Motor neuron (in vitro differentiated cells): Measurements from ENCODE around the gene FLNB. TPM values are rescaled to one million over a fixed set of nuclear protein-coding genes. Genes with fewer than 3 reads are reported as not detected.

Experiments
- ATAC-seq, 8 experiments: fragments of 200-7000 bp; cut with Tn5 transposase; replicated peaks in 6 of 8; 2 replicates each; pipeline ENCODE4 v1.8.0; 2021; ENCODE audit warnings: mild to moderate bottlenecking in 8 of 8, moderate library complexity in 8 of 8
- H3K27ac ChIP-seq, 2 donors: fragments of 250-450 bp; sonication (Bioruptor Pico); 2 replicates each; pipeline ENCODE4 v1.9.0; 2021; ENCODE audit warnings: antibody characterized with exemption in 2 of 2, mild to moderate bottlenecking in 2 of 2, moderate library complexity in 1 of 2
- H3K4me1 ChIP-seq, 2 donors: fragments of 250-450 bp; sonication (Bioruptor Pico); replicated peaks in 1 of 2; 2 replicates each; pipeline ENCODE4 v1.6.1; 2021; ENCODE audit warnings: antibody characterized with exemption in 2 of 2, mild to moderate bottlenecking in 2 of 2, moderate library complexity in 1 of 2
- H3K4me3 ChIP-seq, 5 donors: fragments of 250-450 bp; sonication (Bioruptor Pico); 2 replicates each; pipeline ENCODE4 v1.9.0; 2021; ENCODE audit warnings: antibody characterized with exemption in 5 of 5, mild to moderate bottlenecking in 5 of 5, moderate library complexity in 4 of 5
- WGBS, 10 experiments: fragments of 450-650 bp; shearing (Covaris generic); methylation state at CpG; one replicate each; pipeline ENCODE4 v1.0.0; 2022; 5-methylcytosine and 5-hydroxymethylcytosine counted together
- in situ Hi-C, 9 experiments: fragments of 400-800 bp; cut with MboI; loops; one replicate each; pipeline ENCODE4 v1.15.0; 2021; ENCODE audit warnings: low sequenced_read_pairs in 9 of 9, low pct_unique_long_range_greater_than_20kb in 2 of 9; ENCODE audit not compliant: unreplicated experiment in 9 of 9
- total RNA-seq, 8 experiments: library from RNA; unstranded; fragments of 300-600 nt; gene quantifications; 2 replicates each; pipeline versions ENCODE4 v1.2.3 to v1.2.4, GENCODE V29; 2022

FLNB gene
- total RNA-seq, 8 experiments from 2014 or later: 8.3 to 310 (median 53.5) TPM

DNA sequence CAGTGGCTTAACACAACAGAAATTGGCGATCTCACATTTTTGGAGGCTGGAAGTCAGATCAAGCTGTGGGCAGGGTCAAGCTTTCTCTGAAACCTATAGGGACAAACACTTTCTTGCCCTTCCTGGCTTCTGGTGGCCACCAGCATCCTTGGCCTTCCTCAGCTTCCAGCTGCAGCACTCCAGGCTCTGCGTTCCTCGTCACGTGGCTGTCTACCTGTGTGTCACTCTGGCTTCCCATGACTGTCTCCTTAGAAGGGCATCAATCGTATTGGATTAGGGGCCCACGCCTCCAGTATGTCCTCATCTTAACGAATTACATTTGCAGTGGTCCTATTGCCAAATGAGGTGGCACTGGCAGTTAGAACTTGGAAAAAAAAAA, 176.7 kb downstream of the FLNB start:
- no peak overlapping the region for H3K4me3 ChIP-seq
- H3K4me1 ChIP-seq: peaks cover 17 to 25% of the 10 kb centered on the region in 2 donors
- no peak for ATAC-seq
- WGBS, 10 experiments: 40 to 100% (median 80%) methylated on average over 1 to 5 of the region's 7 CpGs; no CpG with 5 or more reads in 3 of the 10 experiments
- H3K27ac ChIP-seq: no peak overlapping the region
- in situ Hi-C loops: loop anchor here in 6 of 9 experiments (5.0 to 25.0 kb wide), 6 partner anchors 102 to 227 kb away; partner anchors contain the start of genes HTD2 (in 2 of the 6) and RPP14 (in 2 of the 6)

DNA sequence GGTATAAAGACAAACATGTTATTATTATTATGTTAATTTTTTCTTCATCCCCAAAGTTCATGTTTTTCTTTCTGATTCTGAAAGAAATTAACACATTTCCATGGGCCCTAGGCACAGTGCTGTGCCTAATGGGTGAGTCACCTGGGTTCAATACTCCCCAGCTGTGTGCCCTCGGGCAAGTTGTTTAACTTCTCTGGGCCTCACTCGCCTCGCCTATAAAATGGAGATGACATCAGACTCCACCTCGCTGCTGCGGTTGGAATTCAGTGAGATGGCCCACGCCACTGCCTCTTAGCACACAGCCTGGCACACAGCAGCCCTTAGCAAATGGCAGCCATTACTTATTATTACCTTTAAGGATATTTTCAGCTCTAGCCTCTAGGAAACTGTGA, 179.9 kb downstream of the FLNB start:
- in situ Hi-C loops: loop anchor here in 6 of 9 experiments (5.0 to 25.0 kb wide), 6 partner anchors 99 to 224 kb away; partner anchors contain the start of genes HTD2 (in 2 of the 6) and RPP14 (in 2 of the 6)
- H3K4me3 ChIP-seq: no peak overlapping the region
- H3K4me1 ChIP-seq: peaks cover 20 to 37% of the 10 kb centered on the region in 2 donors
- H3K27ac ChIP-seq: no peak overlapping the region
- WGBS, 10 experiments: 0 to 92% (median 77%) methylated on average over 1 to 6 of the region's 6 CpGs; no CpG with 5 or more reads in 3 of the 10 experiments
- ATAC-seq: peak in 3 of 8 experiments; percentile 67 to 84 (median 74)

DNA sequence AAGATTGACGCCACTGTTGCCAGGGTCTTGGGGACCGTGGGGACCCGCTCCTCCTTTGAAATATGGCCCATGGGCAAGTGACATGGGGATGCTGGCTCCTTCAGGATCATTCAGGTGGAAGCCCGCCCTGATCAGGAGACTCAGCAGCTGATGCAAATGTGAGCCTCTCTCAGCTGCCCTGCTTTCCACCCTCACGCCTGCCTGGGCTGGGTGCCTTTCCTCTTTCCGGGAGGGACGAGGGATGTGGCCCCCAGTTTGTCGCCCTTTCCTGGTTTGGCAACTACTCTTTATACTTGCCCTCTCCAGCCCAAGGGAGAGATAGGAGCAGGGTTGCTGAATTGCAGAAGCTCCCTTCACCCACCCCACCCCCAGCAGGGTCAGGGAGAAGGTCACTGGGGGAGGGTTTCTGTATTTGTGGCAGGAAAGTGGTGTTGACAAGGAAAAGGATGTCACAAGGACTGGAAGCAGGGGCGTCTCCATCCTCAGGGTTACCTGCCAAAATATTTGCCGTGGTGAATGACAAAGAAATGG, 180.8 kb downstream of the FLNB start:
- Histone ChIP-seq H3K27ac (no peak overlapping the region), H3K4me1 (peaks cover 20 to 37% of the 10 kb centered on the region in 2 donors), H3K4me3 (no peak overlapping the region)
- ATAC-seq: peak in 4 of 8 experiments; percentile 50 to 76 (median 74)
- in situ Hi-C loops: loop anchor here in 6 of 9 experiments (5.0 to 25.0 kb wide), 6 partner anchors 98 to 223 kb away; partner anchors contain the start of genes HTD2 (in 2 of the 6) and RPP14 (in 2 of the 6)
- WGBS, 10 experiments: 0 to 83% (median 45%) methylated on average over 1 to 6 of the region's 10 CpGs; no CpG with 5 or more reads in 2 of the 10 experiments

DNA sequence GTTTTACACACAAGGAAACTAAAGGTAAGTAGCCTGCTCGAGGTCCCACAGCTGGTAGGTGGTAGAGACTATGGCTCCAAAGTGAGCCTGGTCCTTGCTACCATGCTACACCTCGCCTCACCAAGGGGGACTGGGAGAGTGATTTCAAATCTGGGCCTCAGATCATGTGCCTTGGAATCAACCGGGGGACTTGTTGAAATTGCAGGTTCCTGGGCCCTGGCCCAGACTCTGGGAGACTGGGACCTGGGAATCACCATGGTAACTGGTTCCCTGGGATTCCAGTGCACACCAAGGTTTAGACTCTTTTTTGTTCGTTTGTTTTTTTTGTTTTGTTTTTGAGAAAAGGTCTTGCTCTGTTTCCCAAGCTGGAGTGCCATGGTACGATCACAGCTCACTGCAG, 181.5 kb downstream of the FLNB start:
- peak in 1 of 8 experiments; percentile 44 for ATAC-seq
- in situ Hi-C loops: loop anchor here in 6 of 9 experiments (5.0 to 25.0 kb wide), 6 partner anchors 98 to 223 kb away; partner anchors contain the start of genes HTD2 (in 2 of the 6) and RPP14 (in 2 of the 6)
- WGBS, 10 experiments: 28 to 100% (median 81%) methylated on average over 1 to 5 of the region's 5 CpGs; no CpG with 5 or more reads in 3 of the 10 experiments
- Histone ChIP-seq H3K4me3 (no peak overlapping the region), H3K27ac (no peak overlapping the region), H3K4me1 (peaks cover 20 to 37% of the 10 kb centered on the region in 2 donors)

DNA sequence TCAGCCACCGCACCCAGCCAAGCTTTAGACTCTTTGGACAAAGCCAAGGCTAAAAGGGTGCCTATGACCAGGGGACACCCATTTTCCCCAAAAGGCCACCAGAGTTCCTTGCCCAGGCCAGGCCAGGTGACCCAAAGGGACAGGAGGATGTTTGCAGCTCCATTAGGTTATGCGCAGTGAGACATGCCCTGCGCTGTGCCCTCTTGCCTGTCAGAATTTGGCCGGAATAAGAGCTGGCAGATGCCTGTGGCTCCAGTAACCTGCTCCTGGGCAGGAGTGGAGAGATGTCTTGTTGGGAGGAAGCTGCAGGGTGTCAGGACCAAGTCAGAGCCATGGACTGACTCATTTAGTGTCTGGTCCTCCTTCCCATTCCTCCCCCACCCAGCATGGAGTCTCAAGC, 182.1 kb downstream of the FLNB start:
- Histone ChIP-seq H3K4me3 (no peak overlapping the region), H3K27ac (no peak overlapping the region), H3K4me1 (peaks cover 20 to 37% of the 10 kb centered on the region in 2 donors)
- in situ Hi-C loops: loop anchor here in 4 of 9 experiments (25.0 kb wide), 3 partner anchors 97 to 222 kb away; partner anchors contain the start of genes HTD2 (in 1 of the 4) and RPP14 (in 1 of the 4)
- no peak for ATAC-seq
- 92 to 100% (median 100%) methylated on average over 1 to 4 of the region's 4 CpGs; no CpG with 5 or more reads in 4 of the 10 experiments for WGBS, 10 experiments

DNA sequence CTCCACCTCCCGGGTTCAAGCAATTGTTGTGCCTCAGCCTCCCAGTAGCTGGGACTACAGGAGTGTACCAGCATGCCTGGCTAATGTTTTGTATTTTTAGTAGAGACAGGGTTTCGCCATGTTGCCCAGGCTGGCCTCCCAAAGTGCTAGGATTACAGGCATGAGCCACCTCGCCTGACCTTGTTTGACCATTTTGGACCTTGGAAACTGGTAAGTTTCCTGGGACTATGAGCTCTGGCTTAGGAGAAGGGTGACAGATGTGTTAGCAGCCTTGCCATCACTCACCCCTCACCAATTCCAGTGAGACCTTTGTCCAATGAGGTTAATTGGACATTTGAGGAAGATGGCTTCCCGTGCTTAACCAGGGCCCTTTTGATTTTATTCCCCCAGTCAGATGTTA, 182.7 kb downstream of the FLNB start:
- no peak overlapping the region for H3K4me3 ChIP-seq
- 83 to 100% (median 100%) methylated on average over 1 to 3 of the region's 4 CpGs; no CpG with 5 or more reads in 2 of the 10 experiments for WGBS, 10 experiments
- ATAC-seq: no peak
- peaks cover 20 to 36% of the 10 kb centered on the region in 2 donors for H3K4me1 ChIP-seq
- H3K27ac ChIP-seq: no peak overlapping the region
- in situ Hi-C loops: loop anchor here in 4 of 9 experiments (25.0 kb wide), 3 partner anchors 96 to 221 kb away; partner anchors contain the start of genes HTD2 (in 1 of the 4) and RPP14 (in 1 of the 4)

DNA sequence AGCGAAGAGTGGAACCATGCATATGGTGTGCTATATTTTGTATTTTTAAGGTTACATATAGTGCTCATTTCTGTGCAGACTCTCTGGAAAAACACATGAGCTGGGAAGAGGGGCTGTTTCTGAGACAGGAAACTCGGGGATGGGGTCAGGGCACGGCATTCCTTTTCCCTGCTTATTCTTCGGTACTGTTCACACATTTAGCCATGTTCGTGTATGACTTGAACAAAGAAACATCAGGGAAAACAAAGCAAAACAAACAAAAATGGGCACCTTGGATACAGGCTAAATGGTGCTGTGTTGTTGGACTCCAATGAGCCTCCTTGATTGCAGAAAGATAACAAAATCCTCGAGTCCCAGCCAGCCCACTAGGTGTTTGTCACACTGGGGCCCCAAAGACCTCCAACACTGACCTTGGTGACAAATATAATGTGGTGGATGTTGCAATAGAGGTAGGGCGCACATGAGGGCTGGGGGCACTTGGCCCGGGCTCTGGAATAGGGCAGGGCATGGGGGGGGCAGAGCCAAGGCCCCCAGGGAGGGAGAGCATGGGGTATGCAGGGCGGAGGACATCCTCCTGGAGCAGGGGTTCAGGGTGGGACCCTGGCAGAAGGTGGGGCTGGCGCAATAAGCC, 183.3 kb downstream of the FLNB start:
- H3K27ac ChIP-seq: no peak overlapping the region
- H3K4me1 ChIP-seq: peaks cover 20 to 30% of the 10 kb centered on the region in 2 donors
- WGBS, 10 experiments: 25 to 100% (median 69%) methylated on average over 1 to 6 of the region's 10 CpGs
- peak in 2 of 8 experiments; percentile 14 to 60 for ATAC-seq
- H3K4me3 ChIP-seq: no peak overlapping the region
- in situ Hi-C loops: loop anchor here in 4 of 9 experiments (25.0 kb wide), 3 partner anchors 96 to 221 kb away; partner anchors contain the start of genes HTD2 (in 1 of the 4) and RPP14 (in 1 of the 4)

DNA sequence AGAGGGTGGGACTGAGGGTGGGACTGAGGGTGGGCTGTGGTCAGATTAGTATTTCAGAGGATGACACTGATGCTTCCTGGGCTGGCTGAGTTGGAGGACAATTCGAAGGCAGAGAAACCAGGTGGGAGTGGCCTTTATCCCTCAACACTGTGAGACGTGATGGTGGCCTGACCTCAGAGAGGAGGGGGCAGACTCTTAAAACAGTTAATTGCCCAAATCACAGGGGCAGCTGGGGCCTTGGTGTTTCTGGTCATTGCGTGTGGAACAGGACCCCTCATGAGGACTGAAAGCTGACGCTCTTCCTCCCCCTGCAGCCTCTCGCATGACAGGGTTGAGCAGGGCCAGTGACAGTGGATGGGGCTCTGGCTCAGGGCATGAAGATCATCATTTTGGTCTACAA, 183.8 kb downstream of the FLNB start:
- ATAC-seq: peak in 4 of 8 experiments; percentile 35 to 44 (median 40)
- Histone ChIP-seq H3K4me3 (no peak overlapping the region), H3K27ac (no peak overlapping the region), H3K4me1 (peaks cover 20 to 26% of the 10 kb centered on the region in 2 donors)
- 0 to 100% (median 66%) methylated on average over 1 to 4 of the region's 5 CpGs; no CpG with 5 or more reads in 6 of the 10 experiments for WGBS, 10 experiments
- in situ Hi-C loops: loop anchor here in 4 of 9 experiments (25.0 kb wide), 3 partner anchors 95 to 220 kb away; partner anchors contain the start of genes HTD2 (in 1 of the 4) and RPP14 (in 1 of the 4)

DNA sequence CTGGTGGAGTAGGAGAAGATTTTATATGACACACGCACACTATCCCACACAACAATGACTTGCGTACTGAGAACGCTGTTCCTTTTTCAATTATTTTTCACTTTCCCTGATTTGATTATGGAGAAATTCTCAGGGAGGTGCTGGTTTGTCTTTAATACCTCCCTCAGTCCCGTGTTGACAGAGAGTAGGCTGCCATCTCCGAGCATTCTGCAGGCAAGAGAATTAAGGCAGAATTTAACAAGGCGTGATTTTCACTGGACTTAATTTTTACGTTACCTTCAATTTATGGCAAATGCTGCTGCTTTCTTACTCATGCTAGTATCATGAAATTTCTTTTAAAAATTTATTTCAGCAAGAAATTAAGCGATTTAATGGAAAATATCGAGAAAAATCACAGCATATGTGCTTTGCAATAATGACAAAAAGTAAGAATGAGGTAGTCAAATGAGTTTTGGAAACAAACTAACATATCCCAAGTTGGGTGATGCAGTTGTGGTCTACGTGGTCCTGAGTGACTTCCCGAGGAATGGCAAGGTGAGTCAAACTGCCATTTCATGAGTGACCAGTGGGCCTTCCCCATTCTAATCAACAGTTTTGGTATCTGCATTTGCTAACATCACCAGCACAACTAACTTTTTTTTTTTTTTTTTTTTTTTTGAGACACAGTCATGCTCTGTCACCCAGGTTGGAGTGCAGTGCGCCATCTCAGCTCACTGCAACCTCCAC, 185.6 kb downstream of the FLNB start:
- H3K27ac ChIP-seq: no peak overlapping the region
- H3K4me1 ChIP-seq: peaks cover 14 to 22% of the 10 kb centered on the region in 2 donors
- in situ Hi-C loops: loop anchor here in 4 of 9 experiments (25.0 kb wide), 3 partner anchors 93 to 218 kb away; partner anchors contain the start of genes HTD2 (in 1 of the 4) and RPP14 (in 1 of the 4)
- H3K4me3 ChIP-seq: no peak overlapping the region
- no peak for ATAC-seq
- WGBS, 10 experiments: 64 to 100% (median 84%) methylated on average over 5 to 11 of the region's 12 CpGs

DNA sequence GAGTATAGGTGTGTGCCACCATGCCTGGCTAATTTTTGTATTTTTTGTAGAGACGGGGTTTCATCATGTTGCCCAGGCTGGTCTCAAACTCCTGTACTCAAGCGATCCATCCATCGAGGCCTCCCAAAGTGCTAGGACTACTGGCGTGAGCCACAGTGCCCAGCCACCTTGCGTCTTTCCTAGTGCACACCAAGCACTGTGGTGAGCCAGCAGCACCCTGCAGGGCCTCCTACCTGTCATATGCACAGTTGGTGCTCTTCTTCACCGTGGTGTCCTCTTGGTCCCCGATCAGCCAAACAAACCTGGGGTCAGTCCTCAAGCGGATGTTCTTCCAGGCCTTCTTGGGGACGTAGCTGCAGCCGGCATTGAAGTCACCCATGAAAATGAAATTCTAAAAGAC, 189.4 kb downstream of the FLNB start:
- 76 to 97% (median 87%) methylated on average over 1 to 5 of the region's 10 CpGs; no CpG with 5 or more reads in 4 of the 10 experiments for WGBS, 10 experiments
- Histone ChIP-seq H3K4me3 (no peak overlapping the region), H3K27ac (no peak overlapping the region), H3K4me1 (peaks cover 0 to 3% of the 10 kb centered on the region in 2 donors)
- in situ Hi-C loops: loop anchor here in 4 of 9 experiments (25.0 kb wide), 3 partner anchors 90 to 215 kb away; partner anchors contain the start of genes HTD2 (in 1 of the 4) and RPP14 (in 1 of the 4)
- ATAC-seq: no peak

DNA sequence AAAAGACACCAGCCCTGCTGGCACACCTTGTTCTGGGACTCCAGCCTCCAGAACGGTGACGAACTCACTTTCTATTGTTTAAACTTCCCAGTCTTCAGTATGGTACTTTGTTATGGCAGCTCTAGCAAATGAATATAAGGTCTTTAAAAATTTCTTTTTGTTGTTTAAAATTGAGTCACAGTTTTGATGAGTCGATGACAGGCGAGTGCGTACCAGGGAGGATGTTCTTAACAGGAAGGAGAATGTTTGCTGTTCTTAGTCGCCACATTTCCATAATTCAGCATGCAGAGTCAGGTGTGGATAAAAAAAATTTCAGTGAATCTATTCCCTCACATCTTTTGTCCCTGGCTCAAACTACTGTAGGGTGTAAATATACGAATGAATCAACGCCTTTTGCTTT, 190.1 kb downstream of the FLNB start:
- no peak overlapping the region for H3K4me3 ChIP-seq
- ATAC-seq: no peak
- 29 to 100% (median 77%) methylated on average over 1 to 8 of the region's 8 CpGs; no CpG with 5 or more reads in 1 of the 10 experiments for WGBS, 10 experiments
- in situ Hi-C loops: loop anchor here in 4 of 9 experiments (25.0 kb wide), 3 partner anchors 89 to 214 kb away; partner anchors contain the start of genes HTD2 (in 1 of the 4) and RPP14 (in 1 of the 4)
- H3K27ac ChIP-seq: no peak overlapping the region
- peaks cover 0 to 3% of the 10 kb centered on the region in 2 donors for H3K4me1 ChIP-seq

DNA sequence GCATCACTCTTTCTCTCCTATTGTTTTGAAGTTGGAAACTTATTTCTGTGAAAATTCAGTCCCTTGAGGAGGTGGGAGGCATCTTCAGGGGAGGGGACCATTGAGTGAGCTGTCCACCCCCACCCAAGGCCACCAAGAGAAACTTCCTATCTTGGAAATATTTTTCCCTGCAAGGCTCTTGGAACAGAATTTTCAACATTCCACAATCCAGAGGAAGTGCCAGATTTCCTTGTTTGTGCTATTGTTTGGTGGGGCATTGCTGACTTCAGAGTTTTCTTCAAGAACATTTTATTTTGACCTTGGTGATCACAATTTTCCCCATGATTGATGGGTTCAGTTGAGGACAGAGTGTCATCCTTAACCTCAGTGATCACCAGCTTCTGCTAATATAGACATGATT, 190.6 kb downstream of the FLNB start:
- in situ Hi-C loops: loop anchor here in 4 of 9 experiments (25.0 kb wide), 3 partner anchors 88 to 213 kb away; partner anchors contain the start of genes HTD2 (in 1 of the 4) and RPP14 (in 1 of the 4)
- ATAC-seq: no peak
- Histone ChIP-seq H3K4me1 (peaks cover 0 to 3% of the 10 kb centered on the region in 2 donors), H3K27ac (no peak overlapping the region), H3K4me3 (no peak overlapping the region)
